ENCODE results near the gene KLF6. TPM values are rescaled to one million over a fixed set of nuclear protein-coding genes. Genes with fewer than 3 reads are reported as not detected.
A peak's percentile ranks its signal among the peaks of the same experiment; 100 is the strongest.

The KLF6 gene
- total RNA-seq, 3 donors from 2014 or later: 270 to 371 (median 331) TPM

GRCh38 chr10:3764626-3765112 is 20.3 kb downstream of the KLF6 start:
- TF ChIP-seq CTCF (IDR thresholded peaks at IDR 0.05): no peak
- peaks cover 14% of the 10 kb centered on the region for H3K4me1 ChIP-seq (ENCODE audit: low read depth)
- H3K36me3 ChIP-seq (ENCODE audit: low read depth): no peaks in the 10 kb centered on the region
- no peak overlapping the region for H3K4me3 ChIP-seq
- DNase-seq (no peak), ATAC-seq (peak; percentile 32)
- no peaks in the 10 kb centered on the region for H3K9me3 ChIP-seq
- intact Hi-C loops (cut with DNase I, micrococcal nuclease): no loop called here

GRCh38 chr10:3763852-3764625 is 21.0 kb downstream of the KLF6 start:
- Histone ChIP-seq H3K36me3 (ENCODE audit: low read depth) (no peaks in the 10 kb centered on the region), H3K9me3 (no peaks in the 10 kb centered on the region), H3K4me3 (no peak overlapping the region), H3K4me1 (ENCODE audit: low read depth) (peaks cover 14% of the 10 kb centered on the region)
- DNase-seq (no peak), ATAC-seq (no peak)
- intact Hi-C loops (cut with DNase I, micrococcal nuclease): no loop called here
- TF ChIP-seq CTCF (IDR thresholded peaks at IDR 0.05): no peak

GRCh38 chr10:3763035-3763456 is 22.0 kb downstream of the KLF6 start:
- ATAC-seq: peak; percentile 68
- H3K4me1 ChIP-seq (ENCODE audit: low read depth): peaks cover 14% of the 10 kb centered on the region
- intact Hi-C loops (cut with DNase I, micrococcal nuclease): no loop called here
- DNase-seq: no peak
- H3K9me3 ChIP-seq: no peaks in the 10 kb centered on the region
- no peaks in the 10 kb centered on the region for H3K36me3 ChIP-seq (ENCODE audit: low read depth)
- TF ChIP-seq CTCF (IDR thresholded peaks at IDR 0.05): no peak
- no peak overlapping the region for H3K4me3 ChIP-seq

GRCh38 chr10:3762309-3762708 is 22.7 kb downstream of the KLF6 start:
- DNase-seq (no peak), ATAC-seq (no peak)
- Histone ChIP-seq H3K4me1 (ENCODE audit: low read depth) (peaks cover 14% of the 10 kb centered on the region), H3K4me3 (no peak overlapping the region), H3K9me3 (no peaks in the 10 kb centered on the region), H3K36me3 (ENCODE audit: low read depth) (no peaks in the 10 kb centered on the region)
- intact Hi-C loops (cut with DNase I, micrococcal nuclease): no loop called here
- TF ChIP-seq CTCF (IDR thresholded peaks at IDR 0.05): no peak

- Histone ChIP-seq H3K36me3 (ENCODE audit: low read depth) (no peaks in the 10 kb centered on the region), H3K9me3 (no peaks in the 10 kb centered on the region), H3K4me1 (ENCODE audit: low read depth) (peaks cover 14% of the 10 kb centered on the region), H3K4me3 (no peak overlapping the region)
- intact Hi-C loops (cut with DNase I, micrococcal nuclease): no loop called here
- DNase-seq (no peak), ATAC-seq (peak; percentile 17)
- no peak for TF ChIP-seq CTCF (IDR thresholded peaks at IDR 0.05)
Measured at GRCh38 chr10:3761904-3762303, 23.1 kb downstream of the KLF6 start.

Measured in mucosa of descending colon (tissue), 3 donors.